ENCODE data around the gene DUOX1. TPM values are rescaled to one million over a fixed set of nuclear protein-coding genes. Genes with fewer than 3 reads are reported as not detected.

The DUOX1 gene
- total and polyA plus RNA-seq, 9 of the 15 experiments (the other 6 are each of a cell fraction or from before 2014, with no cell fraction given), result 0.01 to 0.22 (median 0.01) TPM; not detected in 6

GRCh38 chr15:45131510-45131909 lies 1.7 kb downstream of the DUOX1 start:
- Histone ChIP-seq H3K79me2 (ENCODE audit: control insufficient read depth, insufficient read depth, low read length) (no peaks in the 10 kb centered on the region), H2AFZ (ENCODE audit: low read depth, low read length) (no peak overlapping the region), H3K36me3 (ENCODE audit: control insufficient read depth, insufficient read depth, low read length) (no peaks in the 10 kb centered on the region), H3K4me1 (replicated peaks in 1 of 2; ENCODE audit: control insufficient read depth in 2 of 2, insufficient read depth in 2 of 2, low read length in 2 of 2) (peaks cover 0 to 14% of the 10 kb centered on the region in 2 experiments; a peak in 2 of 5 replicates), H3K9me3 (replicated peaks; ENCODE audit: control insufficient read depth, insufficient read depth, low read depth, low read length) (no peaks in the 10 kb centered on the region), H3K9me1 (ENCODE audit: control insufficient read depth, insufficient read depth, low read length) (no peaks in the 10 kb centered on the region), H3K27me3 (ENCODE audit: control insufficient read depth in 2 of 2, insufficient read depth in 2 of 2, low read length in 2 of 2) (peaks cover 28 to 48% of the 10 kb centered on the region in 2 experiments), H3K27ac (ENCODE audit: extremely low read depth, low read depth, low read length) (no peak overlapping the region), H4K20me1 (replicated peaks; ENCODE audit: control insufficient read depth, insufficient read depth, low read length) (no peaks in the 10 kb centered on the region), H3K4me3 (no peak overlapping the region), H3K4me2 (ENCODE audit: insufficient read depth, low read length) (no peak overlapping the region), H3K9ac (ENCODE audit: insufficient read depth in 1 of 2, low read depth in 2 of 2, low read length in 2 of 2) (no peak overlapping the region)
- ChIA-PET POLR2A (interaction anchor here (0.6 to 1.5 kb wide), 4 partner anchors 9 to 148 kb away, joined by 3 to 7 read pairs (median 5); no protein-coding TSS in a partner anchor), CTCF (ENCODE audit: low intra/inter-chr PET ratio) (no interaction called here)
- WGBS (ENCODE audit: insufficient coverage, low coverage, missing lambda C conversion rate), result 2% methylated on average over 3 of the region's 3 CpGs
- no TSS peak for BruUV-seq (replicated peaks)
- no peak for TF ChIP-seq ZFP30 (CRISPR knock-in tag; IDR thresholded peaks at IDR 0.05; ENCODE audit: borderline replicate concordance)
- no peak for TF ChIP-seq ELF4 (CRISPR knock-in tag; IDR thresholded peaks at IDR 0.05)
- DNase-seq (ENCODE audit: extremely low read depth in 1 of 4, low spot score in 3 of 4) (no peak), FAIRE-seq (no peak), ATAC-seq (no peak)
- intact Hi-C loops (cut with micrococcal nuclease), result no loop called here
- in situ Hi-C loops (cut with MboI), result no loop called here

- Histone ChIP-seq H4K20me1 (replicated peaks; ENCODE audit: control insufficient read depth, insufficient read depth, low read length) (no peaks in the 10 kb centered on the region), H3K4me1 (replicated peaks in 1 of 2; ENCODE audit: control insufficient read depth in 2 of 2, insufficient read depth in 2 of 2, low read length in 2 of 2) (peaks cover 0 to 14% of the 10 kb centered on the region in 2 experiments; a peak in 2 of 5 replicates), H3K4me3 (no peak overlapping the region), H3K27ac (ENCODE audit: extremely low read depth, low read depth, low read length) (no peak overlapping the region), H3K27me3 (ENCODE audit: control insufficient read depth in 2 of 2, insufficient read depth in 2 of 2, low read length in 2 of 2) (peaks cover 28 to 46% of the 10 kb centered on the region in 2 experiments), H3K4me2 (ENCODE audit: insufficient read depth, low read length) (no peak overlapping the region), H3K9ac (ENCODE audit: insufficient read depth in 1 of 2, low read depth in 2 of 2, low read length in 2 of 2) (no peak overlapping the region), H3K9me1 (ENCODE audit: control insufficient read depth, insufficient read depth, low read length) (no peaks in the 10 kb centered on the region), H2AFZ (ENCODE audit: low read depth, low read length) (no peak overlapping the region), H3K9me3 (replicated peaks; ENCODE audit: control insufficient read depth, insufficient read depth, low read depth, low read length) (no peaks in the 10 kb centered on the region), H3K36me3 (ENCODE audit: control insufficient read depth, insufficient read depth, low read length) (no peaks in the 10 kb centered on the region), H3K79me2 (ENCODE audit: control insufficient read depth, insufficient read depth, low read length) (no peaks in the 10 kb centered on the region)
- POLR2A ChIA-PET, result interaction anchor here (0.6 kb wide), 1 partner anchor 109 kb away, joined by 3 read pairs; no protein-coding TSS in a partner anchor
- CTCF ChIA-PET (ENCODE audit: low intra/inter-chr PET ratio), result no interaction called here
- DNase-seq (ENCODE audit: extremely low read depth in 1 of 4, low spot score in 3 of 4) (no peak), FAIRE-seq (no peak), ATAC-seq (no peak)
- in situ Hi-C loops (cut with MboI), result no loop called here
- intact Hi-C loops (cut with micrococcal nuclease), result no loop called here
- no TSS peak for BruUV-seq (replicated peaks)
- 5% methylated on average over 3 of the region's 3 CpGs for WGBS (ENCODE audit: insufficient coverage, low coverage, missing lambda C conversion rate)
- TF ChIP-seq FIP1L1 (IDR thresholded peaks at IDR 0.05; ENCODE audit: low read depth, low read length, poor library complexity, severe bottlenecking), result no peak
- no peak for TF ChIP-seq PCBP1 (IDR thresholded peaks at IDR 0.05; ENCODE audit: low read depth, low read length, poor library complexity, severe bottlenecking)
- TF ChIP-seq ZKSCAN3 (CRISPR knock-in tag; IDR thresholded peaks at IDR 0.05), result no peak
- no peak for TF ChIP-seq GABPB2 (CRISPR knock-in tag; conservative IDR thresholded peaks at IDR 0.05)
- TF ChIP-seq ZKSCAN8 (CRISPR knock-in tag; IDR thresholded peaks at IDR 0.05), result no peak
- TF ChIP-seq CREB3 (tag; conservative IDR thresholded peaks at IDR 0.05; ENCODE audit: low read depth), result no peak
- no peak for TF ChIP-seq ZNF695 (CRISPR knock-in tag; IDR thresholded peaks at IDR 0.05)
- no peak for TF ChIP-seq SMARCA5 (IDR thresholded peaks at IDR 0.05)
- no peak for TF ChIP-seq ZBTB33 (CRISPR knock-in tag; IDR thresholded peaks at IDR 0.05)
- TF ChIP-seq POLR2G (IDR thresholded peaks at IDR 0.05; ENCODE audit: low read depth, low read length), result no peak
- TF ChIP-seq RBM25 (IDR thresholded peaks at IDR 0.05; ENCODE audit: low read depth, low read length, severe bottlenecking), result no peak
Measured at GRCh38 chr15:45132844-45133560, 3.2 kb downstream of the DUOX1 start.
